ENCODE results near the gene SEMA3A.

DNA sequence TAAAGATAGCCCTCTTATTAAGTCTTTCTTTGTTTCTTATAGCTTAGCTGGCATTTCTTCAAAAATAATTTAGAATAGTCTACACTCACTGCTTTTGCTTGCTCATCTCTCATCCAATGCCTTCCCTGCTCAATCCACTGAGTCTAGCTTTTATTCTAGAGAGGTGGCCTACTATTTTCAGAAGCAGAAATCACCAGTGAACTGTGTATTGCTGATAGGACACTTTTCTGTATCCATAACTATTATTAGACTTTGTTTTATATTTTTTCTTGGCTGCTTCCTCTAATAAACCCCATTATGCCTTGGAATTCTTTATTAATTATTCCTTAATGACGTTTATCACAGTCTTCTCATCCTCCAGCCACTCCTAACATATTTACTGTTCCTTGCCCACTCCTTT is 206.8 kb downstream of the SEMA3A start:
- TF ChIP-seq CTCF (conservative IDR thresholded peaks at IDR 0.05), result no peak
- no peak for TF ChIP-seq EZH2 (IDR thresholded peaks at IDR 0.05; ENCODE audit: low read depth)

All from PC-9 (cell line).